ENCODE results near the gene KCNAB2. TPM values are rescaled to one million over a fixed set of nuclear protein-coding genes. Genes with fewer than 3 reads are reported as not detected.

KCNAB2 gene
- polyA plus RNA-seq, 3 donors = 11.5 to 178 (median 22.7) TPM

DNA sequence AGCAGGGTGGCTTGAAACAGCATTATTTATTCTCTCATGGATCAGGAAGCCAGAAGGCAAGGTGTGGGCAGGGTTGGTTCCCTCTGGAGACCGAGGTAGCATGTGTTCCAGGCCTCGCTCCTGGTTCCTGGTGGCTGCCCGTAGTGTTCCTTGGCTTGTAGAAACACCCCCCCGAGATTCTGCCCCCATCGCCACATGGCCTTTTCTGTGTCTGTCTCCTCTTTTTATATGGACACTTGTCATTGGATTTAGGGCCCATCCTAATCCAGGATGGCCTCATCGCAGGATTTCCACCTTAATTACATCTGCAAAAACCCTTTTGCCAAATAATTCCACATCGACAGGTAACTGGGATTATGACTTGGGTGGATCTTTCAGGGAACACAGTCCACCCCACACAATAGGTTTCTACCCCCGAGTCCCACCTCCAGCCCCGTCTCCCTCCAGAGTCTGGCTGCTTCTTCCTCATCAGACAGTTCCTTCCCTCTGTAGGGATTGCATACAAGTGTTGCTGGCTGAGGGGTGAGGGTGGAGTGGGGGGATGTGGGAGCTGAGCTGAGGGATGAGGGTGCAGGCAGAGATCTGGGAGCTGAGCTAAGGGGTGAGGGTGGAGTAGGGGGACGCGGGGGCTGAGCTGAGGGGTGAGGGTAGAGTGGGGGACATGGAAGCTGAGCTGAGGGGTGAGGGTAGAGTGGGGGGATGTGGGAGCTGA lies 41.1 kb upstream of the KCNAB2 start:
- no peaks in the 10 kb centered on the region for H3K27me3 ChIP-seq (ENCODE audit: control insufficient read depth in 2 of 2, insufficient read depth in 2 of 2, low read length in 2 of 2)
- no peak overlapping the region for H3K4me3 ChIP-seq (replicated peaks in 1 of 3; ENCODE audit: low read depth in 2 of 3, low read length in 3 of 3)
- intact Hi-C loops (cut with micrococcal nuclease) = no loop called here
- H2AFZ ChIP-seq (ENCODE audit: insufficient read depth, low read depth, low read length, poor library complexity, severe bottlenecking) = no peak overlapping the region
- peaks cover 4% of the 10 kb centered on the region for H3K79me2 ChIP-seq (ENCODE audit: insufficient read depth, low read length)
- no peak for TF ChIP-seq CTCF (IDR thresholded peaks at IDR 0.05)
- H4K20me1 ChIP-seq (ENCODE audit: insufficient read depth, low read length) = peaks cover 81% of the 10 kb centered on the region
- DNase-seq = no peak
- Mint-ChIP-seq H3K27ac (peak overlapping the region in 1 of 7 donors; percentile 22), H3K27me3 (ENCODE audit: low read depth in 3 of 3) (peaks cover 0 to 6% (median 4%) of the 10 kb centered on the region in 3 donors), H3K36me3 (peaks cover 26 to 56% of the 10 kb centered on the region in 2 donors), H3K4me1 (peaks cover 12% of the 10 kb centered on the region), H3K9me3 (no peaks in the 10 kb centered on the region), H3K4me3 (no peak overlapping the region)
- H3K4me2 ChIP-seq (replicated peaks; ENCODE audit: extremely low read depth, low read length, poor library complexity, severe bottlenecking) = no peak overlapping the region
- H3K36me3 ChIP-seq (replicated peaks in 1 of 2; ENCODE audit: control insufficient read depth in 1 of 2, insufficient read depth in 2 of 2, low read length in 2 of 2) = peaks cover 0 to 22% of the 10 kb centered on the region in 2 donors
- H3K9me3 ChIP-seq (replicated peaks in 1 of 2; ENCODE audit: control insufficient read depth in 1 of 2, insufficient read depth in 1 of 2, low read length in 2 of 2) = no peaks in the 10 kb centered on the region
- no peak overlapping the region for H3K9ac ChIP-seq (ENCODE audit: insufficient read depth, low read length, poor library complexity, severe bottlenecking)
- H3K4me1 ChIP-seq (ENCODE audit: control insufficient read depth in 1 of 2, insufficient read depth in 2 of 2, low read length in 2 of 2) = peaks cover 9 to 18% of the 10 kb centered on the region in 2 donors
- WGBS (ENCODE audit: insufficient coverage) = 98% methylated on average over 6 of the region's 11 CpGs
- no peak overlapping the region for H3K27ac ChIP-seq (ENCODE audit: low read depth in 1 of 2, low read length in 2 of 2)

DNA sequence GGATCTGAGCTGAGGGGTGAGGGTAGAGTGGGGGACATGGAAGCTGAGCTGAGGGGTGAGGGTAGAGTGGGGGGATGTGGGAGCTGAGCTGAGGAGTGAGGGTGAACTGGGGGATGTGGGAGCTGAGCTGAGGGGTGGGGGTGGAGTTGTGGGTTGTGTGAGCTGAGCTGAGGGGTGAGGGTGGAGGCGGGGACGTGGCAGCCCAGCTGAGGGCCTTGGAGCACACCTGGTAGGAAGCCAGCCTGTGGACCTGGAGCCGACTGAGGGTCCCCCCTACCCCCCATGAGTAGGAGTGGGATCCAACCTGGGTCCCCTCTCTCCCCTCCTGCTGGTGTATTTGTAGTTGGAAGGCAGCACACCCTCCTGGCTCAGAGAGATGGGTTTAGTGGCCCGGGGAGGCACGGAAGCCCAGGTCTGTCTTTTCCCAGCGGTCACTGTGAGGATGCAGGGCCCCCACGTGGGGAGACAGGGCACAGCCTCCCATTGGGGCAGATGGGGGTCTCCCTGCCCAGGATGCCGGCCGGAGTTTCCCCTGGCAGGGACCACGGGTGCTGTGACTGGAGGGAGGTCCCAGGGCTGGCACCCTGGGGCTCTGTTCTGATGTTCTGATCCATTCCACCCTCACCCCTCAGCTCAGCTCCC lies 40.3 kb upstream of the KCNAB2 start:
- Mint-ChIP-seq H3K4me1 (peaks cover 12% of the 10 kb centered on the region), H3K4me3 (no peak overlapping the region), H3K9me3 (no peaks in the 10 kb centered on the region), H3K27ac (no peak overlapping the region), H3K36me3 (peaks cover 26 to 51% of the 10 kb centered on the region in 2 donors), H3K27me3 (ENCODE audit: low read depth in 3 of 3) (peaks cover 0 to 4% (median 2%) of the 10 kb centered on the region in 3 donors)
- TF ChIP-seq CTCF (IDR thresholded peaks at IDR 0.05) = no peak
- H3K27ac ChIP-seq (ENCODE audit: low read depth in 1 of 2, low read length in 2 of 2) = no peak overlapping the region
- no peaks in the 10 kb centered on the region for H3K27me3 ChIP-seq (ENCODE audit: control insufficient read depth in 2 of 2, insufficient read depth in 2 of 2, low read length in 2 of 2)
- H2AFZ ChIP-seq (ENCODE audit: insufficient read depth, low read depth, low read length, poor library complexity, severe bottlenecking) = no peak overlapping the region
- H3K4me3 ChIP-seq (replicated peaks in 1 of 3; ENCODE audit: low read depth in 2 of 3, low read length in 3 of 3) = no peak overlapping the region
- peaks cover 4% of the 10 kb centered on the region for H3K79me2 ChIP-seq (ENCODE audit: insufficient read depth, low read length)
- no peak for DNase-seq
- intact Hi-C loops (cut with micrococcal nuclease) = no loop called here
- H4K20me1 ChIP-seq (ENCODE audit: insufficient read depth, low read length) = peaks cover 73% of the 10 kb centered on the region
- H3K4me1 ChIP-seq (ENCODE audit: control insufficient read depth in 1 of 2, insufficient read depth in 2 of 2, low read length in 2 of 2) = peaks cover 9 to 18% of the 10 kb centered on the region in 2 donors
- no peak overlapping the region for H3K9ac ChIP-seq (ENCODE audit: insufficient read depth, low read length, poor library complexity, severe bottlenecking)
- no peak overlapping the region for H3K4me2 ChIP-seq (replicated peaks; ENCODE audit: extremely low read depth, low read length, poor library complexity, severe bottlenecking)
- 91% methylated on average over 4 of the region's 10 CpGs for WGBS (ENCODE audit: insufficient coverage)
- H3K36me3 ChIP-seq (replicated peaks in 1 of 2; ENCODE audit: control insufficient read depth in 1 of 2, insufficient read depth in 2 of 2, low read length in 2 of 2) = peaks cover 0 to 22% of the 10 kb centered on the region in 2 donors
- H3K9me3 ChIP-seq (replicated peaks in 1 of 2; ENCODE audit: control insufficient read depth in 1 of 2, insufficient read depth in 1 of 2, low read length in 2 of 2) = no peaks in the 10 kb centered on the region
